Measurements from ENCODE around the gene TBC1D1. TPM values are rescaled to one million over a fixed set of nuclear protein-coding genes. Genes with fewer than 3 reads are reported as not detected.

The TBC1D1 gene
- polyA plus RNA-seq, 1 donor (not counting 4 experiments of a cell fraction or from before 2014, with no cell fraction given), result 32.5 TPM

DNA sequence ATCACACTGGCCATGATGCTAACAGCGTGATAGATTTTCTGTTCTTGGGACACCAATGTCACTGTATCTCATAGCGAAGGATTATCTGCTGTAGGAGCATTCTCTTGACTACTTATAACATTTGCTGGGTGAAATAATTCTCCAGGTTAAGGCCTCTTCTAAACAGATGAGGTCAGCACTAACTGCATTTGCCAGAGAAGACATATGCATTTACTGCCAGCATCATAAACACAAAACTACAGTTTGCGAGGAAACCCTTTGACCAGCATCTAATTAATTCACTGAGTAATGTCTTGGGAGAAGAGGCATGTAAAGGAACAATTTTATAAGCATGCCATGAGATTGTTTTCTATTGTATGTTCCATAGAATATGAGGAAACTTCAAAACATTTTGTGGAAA, 13.9 kb downstream of the TBC1D1 start:
- no peaks in the 10 kb centered on the region for H3K79me2 ChIP-seq (ENCODE audit: control insufficient read depth, insufficient read depth, low read length)
- no peak overlapping the region for H2AFZ ChIP-seq (ENCODE audit: control insufficient read depth, low read length)
- no peaks in the 10 kb centered on the region for H4K20me1 ChIP-seq (ENCODE audit: control insufficient read depth, extremely low read depth, insufficient read depth, low read length)
- H3K9me1 ChIP-seq (ENCODE audit: control insufficient read depth, extremely low read depth, insufficient read depth, low read length), result no peaks in the 10 kb centered on the region
- no peaks in the 10 kb centered on the region for H3K36me3 ChIP-seq (ENCODE audit: control insufficient read depth in 2 of 2, extremely low read depth in 1 of 2, insufficient read depth in 2 of 2, low read length in 2 of 2)
- peaks cover 4% of the 10 kb centered on the region for H3K27me3 ChIP-seq (ENCODE audit: control insufficient read depth, extremely low read depth, insufficient read depth, low read length)
- H3K9me3 ChIP-seq (ENCODE audit: control insufficient read depth, low read depth, low read length), result no peaks in the 10 kb centered on the region
- no peaks in the 10 kb centered on the region for H3K4me1 ChIP-seq (ENCODE audit: control insufficient read depth, extremely low read depth, insufficient read depth, low read length)
- no peak overlapping the region for H3K4me3 ChIP-seq (ENCODE audit: control insufficient read depth in 2 of 3, extremely low read depth in 1 of 3, insufficient read depth in 2 of 3, low read depth in 1 of 3, low read length in 3 of 3)
- H3K4me2 ChIP-seq (ENCODE audit: control insufficient read depth, extremely low read depth, insufficient read depth, low read depth, low read length), result no peak overlapping the region
- H3K27ac ChIP-seq (ENCODE audit: control insufficient read depth, insufficient read depth, low read length), result no peak overlapping the region
- TF ChIP-seq EZH2 (IDR thresholded peaks at IDR 0.05; ENCODE audit: low read length), result no peak
- TF ChIP-seq, protein P1, sequence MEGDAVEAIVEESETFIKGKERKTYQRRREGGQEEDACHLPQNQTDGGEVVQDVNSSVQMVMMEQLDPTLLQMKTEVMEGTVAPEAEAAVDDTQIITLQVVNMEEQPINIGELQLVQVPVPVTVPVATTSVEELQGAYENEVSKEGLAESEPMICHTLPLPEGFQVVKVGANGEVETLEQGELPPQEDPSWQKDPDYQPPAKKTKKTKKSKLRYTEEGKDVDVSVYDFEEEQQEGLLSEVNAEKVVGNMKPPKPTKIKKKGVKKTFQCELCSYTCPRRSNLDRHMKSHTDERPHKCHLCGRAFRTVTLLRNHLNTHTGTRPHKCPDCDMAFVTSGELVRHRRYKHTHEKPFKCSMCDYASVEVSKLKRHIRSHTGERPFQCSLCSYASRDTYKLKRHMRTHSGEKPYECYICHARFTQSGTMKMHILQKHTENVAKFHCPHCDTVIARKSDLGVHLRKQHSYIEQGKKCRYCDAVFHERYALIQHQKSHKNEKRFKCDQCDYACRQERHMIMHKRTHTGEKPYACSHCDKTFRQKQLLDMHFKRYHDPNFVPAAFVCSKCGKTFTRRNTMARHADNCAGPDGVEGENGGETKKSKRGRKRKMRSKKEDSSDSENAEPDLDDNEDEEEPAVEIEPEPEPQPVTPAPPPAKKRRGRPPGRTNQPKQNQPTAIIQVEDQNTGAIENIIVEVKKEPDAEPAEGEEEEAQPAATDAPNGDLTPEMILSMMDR (optimal IDR thresholded peaks at IDR 0.05 in 1 of 3, IDR thresholded peaks at IDR 0.05 in 1 of 3, conservative IDR thresholded peaks at IDR 0.05 in 1 of 3; ENCODE audit: extremely low read depth in 1 of 3, insufficient read depth in 2 of 3, low read length in 3 of 3), result no peak
- DNase-seq (ENCODE audit: low read depth, low spot score) (no peak), FAIRE-seq (no peak)
- dilution Hi-C loops (cut with MboI; ENCODE audit: extremely low pct_ligation_motif_present, low sequenced_read_pairs), result no loop called here
- H3K9ac ChIP-seq (ENCODE audit: control insufficient read depth, extremely low read depth, insufficient read depth, low read length), result no peak overlapping the region

DNA sequence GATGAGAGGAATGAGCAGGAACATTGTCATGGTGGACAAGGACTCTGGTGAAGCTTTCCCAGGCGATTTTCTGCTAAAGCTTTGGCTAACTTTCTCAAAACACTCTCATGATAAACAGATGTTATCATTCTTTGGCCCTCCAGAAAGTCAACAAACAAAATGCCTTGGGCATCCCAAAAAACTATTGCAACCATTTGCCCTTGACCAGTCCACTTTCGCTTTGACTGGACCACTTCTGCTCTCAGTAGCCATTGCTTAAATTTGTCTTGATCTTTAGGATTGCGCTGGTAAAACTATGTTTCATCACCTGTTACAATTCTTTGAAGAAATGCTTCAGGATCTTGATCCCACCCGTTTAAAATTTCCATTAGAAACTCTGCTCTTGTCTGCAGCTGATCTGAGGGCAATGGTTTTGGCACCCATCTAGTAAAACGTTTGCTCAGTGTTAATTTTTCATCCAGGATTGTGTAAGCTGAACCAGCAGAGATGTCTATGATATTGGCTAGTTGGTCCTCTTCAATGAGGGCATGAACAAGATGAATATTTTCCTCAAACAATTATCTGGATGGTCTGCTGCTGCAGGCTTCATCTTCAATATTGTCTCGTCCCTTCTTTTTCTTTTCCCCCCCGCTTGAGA, 14.8 kb downstream of the TBC1D1 start:
- no peak for FAIRE-seq
- dilution Hi-C loops (cut with MboI; ENCODE audit: extremely low pct_ligation_motif_present, low sequenced_read_pairs), result no loop called here
- peaks cover 4% of the 10 kb centered on the region for H3K27me3 ChIP-seq (ENCODE audit: control insufficient read depth, extremely low read depth, insufficient read depth, low read length)

More for the DNA sequence above, 14.8 kb downstream of the TBC1D1 start:
- H3K9me3 ChIP-seq (ENCODE audit: control insufficient read depth, low read depth, low read length), result no peaks in the 10 kb centered on the region
- H3K79me2 ChIP-seq (ENCODE audit: control insufficient read depth, insufficient read depth, low read length), result no peaks in the 10 kb centered on the region
- H3K27ac ChIP-seq (ENCODE audit: control insufficient read depth, insufficient read depth, low read length), result no peak overlapping the region
- no peak for DNase-seq (ENCODE audit: low read depth, low spot score)
- H2AFZ ChIP-seq (ENCODE audit: control insufficient read depth, low read length), result no peak overlapping the region
- H3K36me3 ChIP-seq (ENCODE audit: control insufficient read depth in 2 of 2, extremely low read depth in 1 of 2, insufficient read depth in 2 of 2, low read length in 2 of 2), result no peaks in the 10 kb centered on the region
- no peak for TF ChIP-seq EZH2 (IDR thresholded peaks at IDR 0.05; ENCODE audit: low read length)
- TF ChIP-seq, protein P1 (optimal IDR thresholded peaks at IDR 0.05 in 1 of 3, IDR thresholded peaks at IDR 0.05 in 1 of 3, conservative IDR thresholded peaks at IDR 0.05 in 1 of 3; ENCODE audit: extremely low read depth in 1 of 3, insufficient read depth in 2 of 3, low read length in 3 of 3), result no peak
- H3K9me1 ChIP-seq (ENCODE audit: control insufficient read depth, extremely low read depth, insufficient read depth, low read length), result no peaks in the 10 kb centered on the region
- no peaks in the 10 kb centered on the region for H4K20me1 ChIP-seq (ENCODE audit: control insufficient read depth, extremely low read depth, insufficient read depth, low read length)
- no peak overlapping the region for H3K4me2 ChIP-seq (ENCODE audit: control insufficient read depth, extremely low read depth, insufficient read depth, low read depth, low read length)
- H3K4me3 ChIP-seq (ENCODE audit: control insufficient read depth in 2 of 3, extremely low read depth in 1 of 3, insufficient read depth in 2 of 3, low read depth in 1 of 3, low read length in 3 of 3), result no peak overlapping the region
- H3K9ac ChIP-seq (ENCODE audit: control insufficient read depth, extremely low read depth, insufficient read depth, low read length), result no peak overlapping the region
- no peaks in the 10 kb centered on the region for H3K4me1 ChIP-seq (ENCODE audit: control insufficient read depth, extremely low read depth, insufficient read depth, low read length)

Measured in keratinocyte (primary cell).